Measurements from ENCODE around the gene TMEM63C. TPM values are rescaled to one million over a fixed set of nuclear protein-coding genes. Genes with fewer than 3 reads are reported as not detected.

TMEM63C gene
- total RNA-seq, 4 donors from 2014 or later = 11.4 to 37.6 (median 18.9) TPM

DNA sequence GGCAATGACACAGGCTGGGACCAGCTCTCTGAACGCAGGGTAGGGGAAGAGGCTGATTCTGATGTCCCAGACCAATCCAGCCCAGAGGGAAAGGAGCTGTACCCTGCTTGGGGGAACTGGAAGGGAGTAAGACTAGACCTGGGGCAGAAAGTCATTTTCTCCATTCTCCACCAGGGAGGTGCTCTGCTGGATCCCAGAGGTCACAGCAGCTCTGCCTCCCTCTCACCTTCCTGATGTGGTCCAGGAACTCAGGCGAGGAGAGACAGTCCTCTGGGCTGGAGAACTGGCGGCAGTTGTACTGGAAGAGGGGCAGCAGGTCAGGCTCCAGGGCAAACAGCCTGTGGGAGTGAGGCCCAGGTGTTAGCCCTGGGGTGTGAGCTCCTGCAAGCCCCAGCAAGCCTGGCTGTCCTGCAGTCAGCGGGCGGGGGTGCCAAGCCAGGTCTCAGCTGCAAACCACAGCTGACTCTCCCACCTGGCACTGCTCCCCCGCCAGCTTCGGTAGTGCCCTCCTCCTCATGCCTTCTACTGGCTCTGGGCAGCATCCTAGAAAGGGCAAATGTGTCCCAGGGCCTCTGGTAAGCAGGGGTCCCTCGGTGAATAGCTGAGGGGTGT, 87.5 kb downstream of the TMEM63C start:
- 28 to 37% methylated on average over 5 to 8 of the region's 8 CpGs for WGBS, 2 donors
- no peak for DNase-seq (ENCODE audit: low spot score in 2 of 2)
- TF ChIP-seq CTCF (IDR thresholded peaks at IDR 0.05) (no peak), POLR2A (IDR thresholded peaks at IDR 0.05) (no peak)
- intact Hi-C loops (cut with DNase I; ENCODE audit: low total_unique reads) = no loop called here
- no peak overlapping the region for H3K4me3 ChIP-seq (ENCODE audit: low read depth, poor library complexity, severe bottlenecking)

GRCh38 chr14:77270361-77271112, 88.9 kb downstream of the TMEM63C start:
- intact Hi-C loops (cut with DNase I; ENCODE audit: low total_unique reads) = no loop called here
- WGBS, 2 donors = 15% methylated on average over 8 of the region's 84 CpGs; no CpG with 5 or more reads in 1 of the 2 donors

GRCh38 chr14:77271113-77271710, 89.6 kb downstream of the TMEM63C start, which contains the start of gene NGB:
TSS of gene NGB (minus strand) at chr14:77271206. CDS start at chr14:77270937, 269 bp downstream.
- no peak for TF ChIP-seq CTCF (IDR thresholded peaks at IDR 0.05)
- TF ChIP-seq POLR2A (IDR thresholded peaks at IDR 0.05) = no peak
- WGBS, 2 donors = 19 to 26% methylated on average over 17 to 20 of the region's 38 CpGs
- no peak within 1 kb of the TSS for H3K4me3 ChIP-seq (ENCODE audit: low read depth, poor library complexity, severe bottlenecking)
- no peak for DNase-seq (ENCODE audit: low spot score in 2 of 2)
- intact Hi-C loops (cut with DNase I; ENCODE audit: low total_unique reads) = no loop called here

More at GRCh38 chr14:77270361-77271112, 88.9 kb downstream of the TMEM63C start:
- no peak overlapping the region for H3K4me3 ChIP-seq (ENCODE audit: low read depth, poor library complexity, severe bottlenecking)
- DNase-seq (ENCODE audit: low spot score in 2 of 2) = no peak
- TF ChIP-seq CTCF (IDR thresholded peaks at IDR 0.05) = no peak
- no peak for TF ChIP-seq POLR2A (IDR thresholded peaks at IDR 0.05)

GRCh38 chr14:77272261-77272660, 90.7 kb downstream of the TMEM63C start:
- TF ChIP-seq POLR2A (IDR thresholded peaks at IDR 0.05) (no peak), CTCF (IDR thresholded peaks at IDR 0.05) (no peak)
- no peak overlapping the region for H3K4me3 ChIP-seq (ENCODE audit: low read depth, poor library complexity, severe bottlenecking)
- intact Hi-C loops (cut with DNase I; ENCODE audit: low total_unique reads) = no loop called here
- WGBS, 2 donors = 89 to 91% methylated on average over 4 of the region's 4 CpGs
- no peak for DNase-seq (ENCODE audit: low spot score in 2 of 2)

- no peak overlapping the region for H3K4me3 ChIP-seq (ENCODE audit: low read depth, poor library complexity, severe bottlenecking)
- TF ChIP-seq POLR2A (IDR thresholded peaks at IDR 0.05) (no peak), CTCF (IDR thresholded peaks at IDR 0.05) (no peak)
- intact Hi-C loops (cut with DNase I; ENCODE audit: low total_unique reads) = no loop called here
- DNase-seq (ENCODE audit: low spot score in 2 of 2) = no peak
- 87 to 89% methylated on average over 4 of the region's 4 CpGs for WGBS, 2 donors
Observed at GRCh38 chr14:77273796-77274195, 92.2 kb downstream of the TMEM63C start.
